K562 (cell line): Measurements from ENCODE around the gene DAGLB. TPM values are rescaled to one million over a fixed set of nuclear protein-coding genes. Genes with fewer than 3 reads are reported as not detected.

Experiments used
- DPF2 ChIP-seq: fragments of 450-650 bp; IDR thresholded peaks from 2 replicates; pipeline ENCODE4 v1.6.1; 2016
- FOS ChIP-seq: IDR thresholded peaks from 3 replicates; pipeline ENCODE4 v1.6.1; 2011; ENCODE audit not compliant: insufficient read length; ENCODE audit errors: extremely low read depth
- MCM2 ChIP-seq: fragments of 450-650 bp; IDR thresholded peaks from 2 replicates; pipeline ENCODE4 v1.6.1; 2017; ENCODE audit warnings: low read depth, mild to moderate bottlenecking
- MIER1 ChIP-seq: fragments of 450-650 bp; IDR thresholded peaks from 2 replicates; pipeline ENCODE4 v1.6.1; 2016; ENCODE audit warnings: antibody characterized with exemption, mild to moderate bottlenecking, low read depth
- PHB2 ChIP-seq: fragments of 450-650 bp; IDR thresholded peaks from 2 replicates; pipeline ENCODE4 v1.6.1; 2017; ENCODE audit warnings: low read depth
- POLR2AphosphoS5 ChIP-seq: IDR thresholded peaks from 2 replicates; pipeline ENCODE4 v1.6.1; 2011; ENCODE audit warnings: mild to moderate bottlenecking, low read depth, low read length, moderate library complexity; ENCODE audit not compliant: control insufficient read depth, insufficient read depth
- POLR2H ChIP-seq: IDR thresholded peaks from 2 replicates; pipeline ENCODE4 v1.6.1; 2016; ENCODE audit warnings: missing genetic modification characterization, low read depth, mild to moderate bottlenecking, control low read depth, missing compliant biosample characterization, moderate library complexity
- RHOXF2B ChIP-seq: fragments of 250-450 bp; sonication (Bioruptor Pico); conservative IDR thresholded peaks from 2 replicates; pipeline ENCODE4 v1.5.1; 2021
- ZNF609 ChIP-seq: sonication (generic); formaldehyde crosslinking; IDR thresholded peaks from 2 replicates; pipeline ENCODE4 v1.8.1; 2023; ENCODE audit warnings: missing genetic modification reagents, mild to moderate bottlenecking, borderline replicate concordance
- polyA plus RNA-seq, 8 experiments: library from polyadenylated mRNA; depleted of rRNA in 4 of 8; stranded (reverse) in 5 of 8; unstranded in 3 of 8; fragments of >200 nt; fragmentation: Nextera tagmentation in 2 of 8; fragmentation: Illumina TruSeq in 1 of 8; extraction: Ambion mirVana in 2 of 8; extraction: Trizol in 1 of 8; gene quantifications; 2 replicates each; pipeline versions ENCODE4 v1.2.1 to v1.2.3, GENCODE V29; 2011 to 2014; ENCODE audit warnings: inconsistent platforms in 1 of 8, missing spikeins in 1 of 8
- total RNA-seq, 7 experiments: library from RNA; depleted of rRNA in 6 of 7; stranded (reverse); fragments of >200 nt in 6 of 7; fragmentation: Illumina TruSeq in 2 of 7; extraction: Trizol in 2 of 7; gene quantifications; 2 replicates each; pipeline versions ENCODE4 v1.2.1 to v1.2.3, GENCODE V29; 2011 to 2021; ENCODE audit warnings: low replicate concordance in 1 of 7
- TF ChIP-seq, protein P1 (sequence below): fragments of 450-650 bp; conservative IDR thresholded peaks from 2 replicates; pipeline ENCODE4 v1.6.1; 2016; ENCODE audit warnings: missing genetic modification characterization, low read depth, mild to moderate bottlenecking, control low read depth, missing compliant biosample characterization

Gene DAGLB
- total and polyA plus RNA-seq, 9 of the 15 experiments (the other 6 are each of a cell fraction or from before 2014, with no cell fraction given): 0.92 to 16.4 (median 9.3) TPM

DNA sequence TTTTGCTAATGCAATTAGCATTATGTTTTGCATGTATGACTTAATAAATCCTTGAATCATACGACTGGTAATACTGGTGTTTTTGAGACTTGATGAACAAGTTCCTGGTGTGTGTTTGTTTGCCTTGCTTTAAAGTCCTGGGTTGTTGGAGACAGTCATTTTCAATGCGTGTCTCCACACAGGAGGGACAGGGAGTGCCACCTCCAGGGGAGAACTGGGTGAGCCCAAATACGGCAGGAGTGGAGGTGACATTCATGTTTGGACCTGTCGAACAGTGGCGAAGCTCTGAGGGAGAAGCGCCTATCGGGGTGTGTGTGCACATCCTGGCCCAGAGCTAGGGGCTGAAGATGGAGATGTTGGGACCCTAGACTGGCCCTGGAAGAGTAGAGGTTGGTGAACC lies 43.8 kb downstream of the DAGLB start (continued):
- TF ChIP-seq ZNF609 (CRISPR knock-in tag) (no peak), POLR2AphosphoS5 (peak; percentile 41; the same call in 1 of the 2 replicates), FOS (no peak), POLR2H (no peak), MCM2 (no peak), DPF2 (no peak), PHB2 (no peak), RHOXF2B (CRISPR knock-in tag) (no peak), MIER1 (no peak)
- TF ChIP-seq, protein P1, sequence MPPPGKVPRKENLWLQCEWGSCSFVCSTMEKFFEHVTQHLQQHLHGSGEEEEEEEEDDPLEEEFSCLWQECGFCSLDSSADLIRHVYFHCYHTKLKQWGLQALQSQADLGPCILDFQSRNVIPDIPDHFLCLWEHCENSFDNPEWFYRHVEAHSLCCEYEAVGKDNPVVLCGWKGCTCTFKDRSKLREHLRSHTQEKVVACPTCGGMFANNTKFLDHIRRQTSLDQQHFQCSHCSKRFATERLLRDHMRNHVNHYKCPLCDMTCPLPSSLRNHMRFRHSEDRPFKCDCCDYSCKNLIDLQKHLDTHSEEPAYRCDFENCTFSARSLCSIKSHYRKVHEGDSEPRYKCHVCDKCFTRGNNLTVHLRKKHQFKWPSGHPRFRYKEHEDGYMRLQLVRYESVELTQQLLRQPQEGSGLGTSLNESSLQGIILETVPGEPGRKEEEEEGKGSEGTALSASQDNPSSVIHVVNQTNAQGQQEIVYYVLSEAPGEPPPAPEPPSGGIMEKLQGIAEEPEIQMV: no peak
